Right kidney (tissue), 1 donor: ENCODE results near the gene EME2.

Source experiments
- DNase-seq: peaks from one replicate; pipeline ENCODE4 v3.0.0-alpha.2; 2016

EME2 gene

DNA sequence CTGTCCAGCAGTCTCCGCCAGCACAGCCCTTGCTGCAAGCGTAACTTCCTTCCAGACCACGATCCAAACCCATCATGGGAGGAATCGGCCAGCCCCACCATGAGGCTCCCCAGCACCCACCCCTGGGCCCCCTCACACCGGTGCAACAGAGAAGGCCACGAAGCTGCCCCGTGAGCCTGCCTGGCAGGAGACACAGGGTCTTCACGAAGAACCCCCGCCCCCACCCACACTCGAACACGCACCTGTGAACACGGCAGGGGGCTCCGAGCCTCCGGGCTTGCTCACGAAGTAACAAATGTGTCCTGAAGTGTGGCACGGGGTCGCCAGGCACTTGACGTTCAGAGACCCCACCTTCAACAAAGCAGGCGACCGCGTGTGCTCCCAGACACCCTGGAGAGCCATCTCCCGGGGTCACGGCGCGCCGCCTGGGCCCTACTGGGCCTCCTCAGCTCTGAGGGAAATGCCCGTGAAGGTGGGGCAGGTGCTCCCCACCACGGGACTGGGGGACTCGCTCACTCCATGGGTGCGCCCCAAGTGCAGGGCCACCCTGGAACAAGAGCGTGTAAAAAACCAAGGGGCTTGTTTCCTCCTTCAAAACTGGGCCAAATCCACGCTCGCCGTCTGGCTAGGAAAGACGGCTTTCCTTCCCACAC, 46.4 kb downstream of the EME2 start:
- no peak for DNase-seq

DNA sequence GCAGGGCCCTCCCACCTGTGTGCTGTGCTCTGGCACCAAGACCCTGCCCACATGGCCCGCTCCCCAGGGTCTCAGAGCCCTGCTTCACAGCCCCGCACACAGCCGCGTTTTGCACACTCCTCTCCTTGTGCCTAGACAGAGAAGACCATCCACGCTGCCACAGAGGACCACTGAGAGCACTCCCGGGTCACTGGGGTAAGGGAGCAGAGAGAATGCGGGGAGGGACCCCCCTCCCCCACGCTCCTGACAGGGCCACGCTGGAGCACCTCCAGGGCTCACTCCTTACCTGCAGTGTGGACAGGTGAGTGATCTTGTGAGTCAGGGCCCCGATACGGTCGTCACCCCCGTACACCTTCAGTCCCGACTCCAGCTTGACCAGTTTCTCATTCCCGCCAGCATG, 47.0 kb downstream of the EME2 start:
- no peak for DNase-seq

DNA sequence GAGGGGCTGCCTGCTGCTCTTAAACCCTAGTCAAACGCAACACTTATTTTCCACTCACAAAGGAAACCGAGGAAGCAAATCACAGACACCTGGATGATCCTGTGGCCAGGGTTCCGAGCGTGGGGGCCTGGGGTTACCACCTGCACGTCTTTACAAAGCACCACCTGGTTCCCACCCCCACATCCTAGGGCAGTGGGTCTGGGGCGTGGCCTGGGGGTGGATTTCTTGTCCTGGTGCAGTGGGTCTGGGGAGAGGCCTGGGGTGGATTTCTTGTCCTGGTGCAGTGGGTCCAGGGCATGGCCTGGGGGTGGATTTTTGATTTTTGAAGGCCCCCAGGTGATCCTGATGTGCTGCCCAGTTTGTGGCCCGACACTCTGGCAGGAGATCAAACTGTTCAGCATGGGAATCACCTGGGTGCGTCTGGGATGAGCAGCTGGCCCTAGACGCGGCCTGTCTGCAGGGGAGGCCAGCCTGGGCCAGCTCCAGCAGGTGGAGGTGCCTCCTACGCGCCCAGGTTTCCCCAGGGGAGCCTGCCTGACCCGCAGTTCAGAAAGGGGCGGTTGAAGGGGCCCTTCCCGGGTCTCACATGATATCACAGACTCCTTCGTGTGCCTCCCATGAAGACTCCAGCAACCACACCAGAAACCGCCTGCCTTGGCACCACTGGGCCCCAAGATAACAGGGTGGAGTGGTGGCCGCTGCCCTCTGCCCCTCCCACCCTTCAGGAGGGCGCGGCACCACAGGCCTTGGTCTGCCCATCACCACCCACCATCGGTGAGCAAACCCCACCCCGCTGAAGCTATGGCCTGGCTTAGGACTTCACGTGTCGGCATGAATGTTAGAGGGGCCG, 47.7 kb downstream of the EME2 start:
- no peak for DNase-seq

DNA sequence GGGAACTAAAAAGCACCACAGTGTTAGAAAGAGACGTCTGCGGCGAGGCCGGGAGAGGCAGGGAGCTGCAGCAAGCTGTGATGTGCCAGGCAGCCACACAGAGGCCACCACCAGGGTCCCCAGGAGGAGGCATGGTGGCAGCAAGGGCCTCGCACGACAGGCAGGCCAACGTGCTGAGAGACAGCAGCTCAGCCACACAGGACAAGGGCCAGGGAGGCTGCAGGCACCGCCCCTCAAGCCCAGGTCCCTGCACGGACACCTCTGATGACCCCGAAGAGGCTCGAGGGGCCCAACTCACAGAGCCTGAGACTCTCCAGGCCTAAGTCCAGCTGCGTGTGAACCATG, 48.3 kb downstream of the EME2 start:
- DNase-seq, result no peak

DNA sequence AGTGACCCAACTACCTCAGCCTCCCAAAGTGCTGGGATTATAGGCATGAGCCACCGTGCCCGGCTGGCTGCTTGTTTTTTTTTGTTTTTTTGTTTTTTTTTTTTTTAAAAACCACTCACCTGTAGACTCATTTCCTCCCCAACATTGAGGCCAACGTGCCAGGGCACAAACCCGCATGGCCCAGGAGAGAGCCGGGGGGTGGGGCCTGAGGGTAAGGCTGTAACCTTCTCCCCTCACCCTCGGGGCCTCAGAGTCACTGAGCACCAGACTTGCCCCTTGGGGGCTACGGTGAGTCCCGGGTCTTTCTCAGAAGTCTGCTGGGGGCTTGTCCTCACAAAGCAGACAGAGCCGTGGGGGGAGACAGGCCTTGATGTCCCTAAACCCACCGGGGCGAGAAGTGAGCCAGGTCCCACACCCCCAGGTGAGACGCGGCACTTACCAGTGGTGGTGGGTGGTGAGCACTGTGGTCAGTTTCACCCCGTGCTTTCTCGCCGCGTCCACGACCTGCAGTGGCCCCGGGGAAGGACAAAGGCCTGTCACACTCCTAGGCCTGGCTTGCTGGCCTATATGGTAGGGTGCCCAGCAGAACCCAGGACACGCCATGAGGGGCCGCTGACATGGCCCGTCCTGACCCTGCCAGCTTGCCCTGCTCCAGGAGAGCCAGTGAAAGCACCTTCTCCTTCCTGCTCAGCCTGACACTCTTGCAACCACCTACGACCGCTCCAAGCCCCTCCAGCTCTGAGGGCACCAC, 49.4 kb downstream of the EME2 start:
- no peak for DNase-seq

DNA sequence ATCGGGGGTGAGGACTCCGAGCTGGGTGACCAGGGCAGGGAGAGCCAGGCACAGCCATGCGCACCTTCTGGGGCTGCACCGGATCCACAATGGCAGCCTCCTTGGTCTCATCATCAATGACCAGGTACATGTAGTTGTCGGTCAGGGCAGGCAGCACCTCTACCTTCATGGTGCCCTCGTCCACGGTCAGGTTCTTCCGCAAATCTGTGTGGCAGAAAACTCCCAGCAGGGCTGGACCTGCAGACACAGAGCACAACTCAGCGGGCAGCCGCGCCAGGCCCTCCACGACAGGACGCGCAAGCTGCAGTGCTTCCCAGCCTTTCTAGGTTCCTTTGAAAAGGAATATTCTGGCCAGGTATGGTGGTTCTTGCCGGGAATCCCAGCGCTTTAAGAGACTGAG, 50.2 kb downstream of the EME2 start:
- DNase-seq, result no peak

DNA sequence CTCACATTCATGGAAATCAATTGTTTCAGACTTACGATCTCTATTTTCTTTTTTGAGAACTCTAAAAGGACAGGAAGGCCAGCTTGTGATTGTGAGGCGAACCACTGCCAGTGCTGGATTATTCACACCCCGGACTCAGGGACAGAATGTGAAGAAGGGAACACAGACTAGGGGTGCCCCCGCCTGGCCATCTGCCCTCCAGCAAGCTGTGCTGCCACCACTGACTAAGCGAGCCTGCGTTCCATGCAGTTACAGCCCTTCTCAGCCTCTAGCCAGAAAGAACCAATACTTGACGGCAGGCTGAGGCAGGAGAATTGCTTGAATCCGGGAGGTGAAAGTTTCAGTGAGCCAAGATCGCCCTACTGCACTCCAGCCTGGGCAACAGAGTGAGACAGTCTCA, 51.2 kb downstream of the EME2 start:
- no peak for DNase-seq

DNA sequence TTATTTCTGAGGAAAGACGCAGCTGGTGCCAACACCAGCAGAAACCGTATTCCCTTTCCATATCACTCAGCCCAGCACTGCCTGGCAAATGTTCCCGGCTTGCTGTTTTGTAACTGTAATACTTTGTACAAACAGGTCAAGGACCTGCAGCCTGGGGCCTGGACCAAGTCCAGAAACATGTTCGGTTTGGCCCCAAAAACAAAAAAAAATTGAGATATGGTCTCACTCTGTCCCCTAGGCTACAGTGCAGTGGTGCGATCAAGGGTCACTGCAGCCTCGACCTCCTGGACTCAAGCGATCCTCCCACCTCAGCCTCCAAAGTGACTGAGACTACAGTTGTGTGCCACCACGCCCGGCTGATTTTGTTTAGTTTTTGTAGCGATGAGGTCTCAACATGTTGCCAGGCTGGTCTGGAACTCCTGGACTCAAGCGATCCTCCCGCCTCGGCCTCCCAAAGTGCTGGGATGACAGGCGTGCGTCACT, 52.8 kb downstream of the EME2 start:
- DNase-seq, result no peak
